GM12865 (cell line): ENCODE data around the gene TRAPPC12.

Experiments used
- DNase-seq: peaks from one replicate; pipeline ENCODE4 v3.0.0; 2010; ENCODE audit warnings: low read depth
- H3K4me3 ChIP-seq: 2 replicates; pipeline ENCODE4 v1.5.1; 2011; ENCODE audit warnings: mild to moderate bottlenecking, low read depth, low read length, control low read depth
- CTCF ChIP-seq: IDR thresholded peaks from 2 replicates; pipeline ENCODE4 v1.5.1; 2011; ENCODE audit warnings: low read length, control low read depth, low read depth, inconsistent platforms; ENCODE audit not compliant: insufficient read depth; ENCODE audit errors: missing control alignments

Gene TRAPPC12

GRCh38 chr2:3405307-3405706, 25.8 kb downstream of the TRAPPC12 start:
- TF ChIP-seq CTCF: no peak
- H3K4me3 ChIP-seq: no peak overlapping the region
- no peak for DNase-seq

- TF ChIP-seq CTCF: no peak
- DNase-seq: no peak
- H3K4me3 ChIP-seq: no peak overlapping the region
Measured at GRCh38 chr2:3405876-3406275, 26.4 kb downstream of the TRAPPC12 start.

DNA sequence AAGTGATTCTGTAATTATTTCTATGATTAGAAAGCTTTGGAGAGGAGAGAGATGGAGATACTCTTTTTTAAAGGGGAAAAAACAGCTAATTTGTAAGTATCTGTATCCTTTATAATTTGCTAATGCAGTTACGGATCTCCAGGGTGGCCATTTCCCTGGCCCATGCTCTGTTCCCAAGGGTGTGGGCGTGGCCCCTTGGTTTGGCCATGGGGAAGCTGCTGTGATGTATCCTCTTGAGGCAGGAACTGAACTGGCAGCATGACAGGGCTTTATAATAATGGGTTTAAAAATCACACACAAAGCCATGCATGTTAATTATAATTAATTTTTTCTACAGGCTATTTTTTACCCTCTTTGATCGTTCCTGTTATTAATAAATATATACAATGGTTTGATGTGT, 27.0 kb downstream of the TRAPPC12 start:
- no peak for DNase-seq
- H3K4me3 ChIP-seq: no peak overlapping the region
- TF ChIP-seq CTCF: no peak

DNA sequence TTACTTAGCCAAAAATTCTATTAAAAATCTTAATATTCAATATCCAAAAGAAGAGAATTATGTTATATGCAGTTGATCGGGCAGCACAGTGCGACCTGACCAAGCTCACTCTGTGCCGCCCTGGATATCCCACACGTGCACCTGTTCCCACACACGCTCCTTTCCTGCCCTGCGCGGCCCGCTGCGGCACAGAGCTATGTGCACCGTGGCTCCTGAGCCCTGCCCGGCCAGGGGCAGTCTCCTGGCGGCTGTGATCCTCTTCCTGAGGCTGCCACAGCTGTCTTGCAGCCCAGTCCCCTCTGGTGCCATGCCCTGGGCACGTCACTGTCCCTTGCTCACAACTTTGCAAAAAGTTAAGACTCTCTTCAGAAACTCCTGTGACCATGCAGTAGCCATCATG, 29.3 kb downstream of the TRAPPC12 start:
- H3K4me3 ChIP-seq: no peak overlapping the region
- no peak for DNase-seq
- TF ChIP-seq CTCF: no peak

- no peak overlapping the region for H3K4me3 ChIP-seq
- no peak for TF ChIP-seq CTCF
Measured at GRCh38 chr2:3409627-3410170, 30.2 kb downstream of the TRAPPC12 start.

DNA sequence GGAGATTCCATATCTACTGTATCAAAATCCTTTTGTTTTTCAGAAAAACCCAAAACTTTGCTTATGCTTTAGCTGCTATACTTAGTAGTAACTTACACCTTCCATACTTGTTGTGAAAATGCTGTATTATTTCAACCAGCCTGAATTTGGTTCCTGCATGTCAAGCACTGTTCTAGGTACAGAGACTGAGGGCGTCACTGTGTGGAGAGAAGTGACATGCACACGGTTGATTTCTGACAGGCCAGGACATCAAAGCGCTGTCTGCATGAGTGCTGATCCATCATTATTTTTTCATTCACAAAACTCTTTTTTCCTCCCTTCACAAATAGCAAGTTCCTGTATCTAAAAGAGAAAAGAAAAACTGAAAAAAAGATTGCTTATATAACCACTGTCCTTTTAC, 31.6 kb downstream of the TRAPPC12 start:
- DNase-seq: no peak
- no peak overlapping the region for H3K4me3 ChIP-seq
- no peak for TF ChIP-seq CTCF

More at GRCh38 chr2:3409627-3410170, 30.2 kb downstream of the TRAPPC12 start:
- no peak for DNase-seq

DNA sequence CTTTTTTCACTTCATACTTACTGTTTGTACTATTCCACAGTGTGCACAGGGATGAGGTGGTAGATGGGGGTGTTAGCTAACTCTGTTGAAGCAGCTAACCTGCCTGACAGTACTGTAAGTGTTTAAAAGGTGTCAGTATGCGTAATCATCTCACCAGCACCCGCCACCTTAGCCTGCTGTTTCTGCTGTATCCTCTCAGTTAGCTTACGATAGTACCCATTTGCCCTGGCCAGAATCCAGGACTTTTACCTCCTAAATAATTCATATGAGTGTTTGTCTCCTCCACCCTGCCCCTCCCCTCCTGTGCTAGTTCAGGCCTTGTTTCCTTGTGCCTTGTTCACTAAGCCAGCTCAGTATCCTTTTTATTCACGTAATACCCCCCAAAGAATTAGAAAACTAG, 34.2 kb downstream of the TRAPPC12 start:
- H3K4me3 ChIP-seq: no peak overlapping the region
- no peak for TF ChIP-seq CTCF
- no peak for DNase-seq
